G401 (cell line): Measurements from ENCODE around the gene RNF225. TPM values are rescaled to one million over a fixed set of nuclear protein-coding genes. Genes with fewer than 3 reads are reported as not detected.
"Not testable (repeated sequence)": the region's sequence is repeated elsewhere in the genome, so short reads cannot be mapped to it uniquely, and the experiment has no call there.

Source experiments
- DNase-seq: peaks from one replicate; pipeline ENCODE4 v3.0.0-alpha.2; 2015; ENCODE audit warnings: low spot score
- in situ Hi-C: cut with HindIII; loops from 2 replicates; pipeline ENCODE4 v1.10.0; 2016; ENCODE audit warnings: low sequenced_read_pairs, mixed read lengths
- total RNA-seq: library from RNA; depleted of rRNA; stranded (reverse); fragments of >200 nt; shearing (Covaris generic); gene quantifications from 2 replicates; pipeline ENCODE4 v1.2.3, GENCODE V29; 2014

The RNF225 gene
- total RNA-seq, 1 experiment from 2014 or later: not detected

DNA sequence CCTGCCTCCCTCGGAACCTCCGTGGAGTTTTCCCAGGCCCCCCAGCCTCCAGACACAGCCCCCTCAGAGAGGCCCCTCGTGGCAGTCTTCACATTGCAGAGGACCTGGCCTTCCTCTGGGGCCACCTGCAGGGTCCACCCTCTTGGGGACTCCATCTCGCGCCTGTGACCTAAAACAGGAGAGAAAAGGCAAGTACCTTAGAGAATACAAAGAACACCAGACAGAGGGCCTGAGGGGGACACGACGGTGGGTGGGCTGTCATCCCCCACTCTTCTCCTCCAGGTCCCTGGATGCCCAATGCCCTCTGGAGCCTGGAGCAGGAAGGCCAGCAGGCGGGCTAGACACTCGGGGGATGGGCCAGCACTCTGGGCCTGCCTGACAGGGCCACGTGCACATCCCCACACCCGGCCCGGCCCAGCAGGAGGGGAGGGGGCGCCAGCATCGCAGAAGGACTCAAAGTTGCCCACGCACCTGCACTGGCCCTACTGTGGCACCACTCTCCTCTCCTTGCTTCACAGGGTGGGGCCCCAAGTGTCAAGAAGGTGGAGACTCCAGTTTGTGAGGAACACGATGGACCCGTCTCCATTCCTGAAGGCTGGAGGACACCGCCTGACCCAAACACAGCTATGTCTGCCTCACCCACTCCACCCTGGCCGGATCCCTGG, 37.8 kb upstream of the RNF225 start:
- no peak for DNase-seq
- in situ Hi-C loops: no loop called here

DNA sequence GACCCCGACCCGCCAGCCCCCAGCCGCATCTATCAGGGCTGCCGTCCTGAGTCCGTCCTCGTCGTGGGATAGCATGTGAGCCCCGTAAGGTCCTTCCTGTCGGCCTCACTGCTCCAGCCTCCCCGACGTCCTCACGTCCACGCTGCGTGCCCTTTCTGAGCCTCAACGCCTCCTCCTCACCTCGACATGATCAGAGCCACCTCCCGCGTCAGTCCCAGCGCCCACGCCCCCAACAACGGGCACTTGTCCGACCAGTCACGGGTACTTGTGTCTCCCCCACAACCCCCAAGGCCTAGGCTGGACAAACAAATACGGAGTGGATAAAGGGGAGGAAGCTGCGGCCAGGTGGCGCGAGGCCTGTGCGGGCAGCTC, 33.6 kb upstream of the RNF225 start:
- DNase-seq: no peak
- in situ Hi-C loops: no loop called here

DNA sequence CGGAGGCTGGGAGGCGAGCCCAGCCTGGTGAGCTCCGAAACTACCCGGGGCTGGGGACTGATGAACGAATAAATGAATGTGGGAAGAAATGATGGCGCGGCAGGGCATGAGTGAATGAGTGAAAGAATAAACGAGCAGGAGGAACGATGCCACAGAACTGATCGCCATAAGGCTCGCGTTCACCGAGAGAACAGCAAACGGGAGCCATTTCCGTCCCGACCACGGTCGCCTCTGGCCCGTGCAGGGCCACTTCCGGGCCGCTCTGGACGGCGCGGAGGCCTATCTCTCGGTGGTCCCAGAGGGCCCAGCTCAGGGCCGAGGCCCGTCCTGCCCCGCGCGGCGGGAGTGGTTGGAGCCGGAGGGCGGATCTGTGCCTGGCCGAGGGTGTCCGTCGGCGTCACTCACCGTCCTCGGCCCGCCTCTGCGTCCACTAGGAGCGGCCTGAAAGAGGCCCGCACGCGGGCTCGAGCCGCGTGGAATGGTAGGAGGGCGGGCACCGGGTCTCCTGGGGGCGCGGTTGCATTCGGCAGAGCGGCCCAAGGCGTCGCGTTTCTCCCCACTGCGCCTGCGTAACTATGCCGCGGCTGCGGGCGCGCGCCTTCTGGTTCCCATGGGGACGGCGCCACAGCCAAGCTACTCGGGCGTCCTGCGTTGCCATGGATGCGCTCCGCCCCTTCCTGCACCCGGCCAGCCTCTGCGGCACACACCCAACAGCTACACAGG, 33.0 kb upstream of the RNF225 start, which contains the start of gene ZNF497:
Gene ZNF497 (minus strand): TSS at position 480 of the 723 bp plus-strand sequence. CDS start 5,116 bp downstream, outside the sequence.
- in situ Hi-C loops: no loop called here
- peak; percentile 95 for DNase-seq

DNA sequence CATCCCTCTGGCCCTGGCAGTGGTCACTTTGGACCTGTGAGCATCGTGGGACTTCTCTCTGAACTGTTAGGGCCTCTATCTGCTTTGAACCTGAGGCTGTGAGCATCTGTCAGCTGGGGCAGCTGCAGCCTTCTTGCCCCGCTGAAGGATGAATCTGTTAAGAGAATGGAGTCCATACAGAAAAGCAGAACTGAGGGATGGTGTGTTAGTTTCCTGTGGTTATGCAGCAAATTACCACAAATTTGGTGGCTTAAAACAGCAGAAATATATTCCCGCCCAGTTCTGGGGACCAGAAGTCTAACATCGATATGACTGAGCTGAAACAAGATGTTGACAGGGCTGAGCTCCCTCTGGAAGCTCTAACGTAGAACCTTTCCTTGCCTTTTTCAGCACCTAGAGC, 31.3 kb upstream of the RNF225 start:
- in situ Hi-C loops: no loop called here
- no peak for DNase-seq

DNA sequence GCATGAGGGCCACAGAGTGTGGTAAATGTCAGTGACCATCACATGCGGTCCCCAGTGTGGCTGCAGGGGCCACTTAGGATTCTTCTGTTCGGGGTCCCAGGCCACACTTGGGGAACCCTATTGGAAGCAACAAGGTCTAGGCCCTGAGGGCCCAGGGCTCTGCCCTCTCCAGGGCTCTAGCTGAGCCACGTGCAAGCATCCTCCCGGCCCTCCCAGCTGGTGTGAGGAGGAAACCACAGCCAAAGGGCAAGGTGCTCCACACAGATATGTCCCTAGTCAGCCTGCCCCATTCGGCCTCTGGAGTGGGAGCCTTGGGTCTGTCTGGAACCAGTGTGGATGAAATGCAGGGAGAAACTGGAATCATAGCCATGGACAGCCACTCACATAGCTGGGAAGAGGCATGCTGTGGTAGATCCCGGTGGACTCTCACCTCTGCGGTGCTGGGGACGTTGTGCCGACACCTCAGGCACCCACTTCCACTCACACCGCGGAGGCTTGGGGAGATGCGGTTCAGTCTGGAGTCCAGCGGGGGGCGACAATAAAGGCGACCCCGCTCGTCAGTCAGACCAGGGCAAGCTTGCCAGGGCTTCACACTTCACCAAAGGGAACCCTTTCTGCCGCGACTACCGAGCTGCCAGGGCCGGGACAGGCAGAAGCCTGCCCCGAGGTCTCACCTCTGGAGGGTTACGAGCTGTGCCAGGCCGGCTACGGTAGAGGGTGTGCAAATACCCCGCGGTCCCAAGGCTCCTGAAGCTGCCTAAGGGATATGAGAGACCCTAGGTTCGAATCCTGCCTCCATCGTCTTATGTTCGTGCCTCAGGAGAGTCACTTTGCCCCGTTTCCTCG, 28.6 kb upstream of the RNF225 start:
- DNase-seq: no peak
- in situ Hi-C loops: no loop called here

DNA sequence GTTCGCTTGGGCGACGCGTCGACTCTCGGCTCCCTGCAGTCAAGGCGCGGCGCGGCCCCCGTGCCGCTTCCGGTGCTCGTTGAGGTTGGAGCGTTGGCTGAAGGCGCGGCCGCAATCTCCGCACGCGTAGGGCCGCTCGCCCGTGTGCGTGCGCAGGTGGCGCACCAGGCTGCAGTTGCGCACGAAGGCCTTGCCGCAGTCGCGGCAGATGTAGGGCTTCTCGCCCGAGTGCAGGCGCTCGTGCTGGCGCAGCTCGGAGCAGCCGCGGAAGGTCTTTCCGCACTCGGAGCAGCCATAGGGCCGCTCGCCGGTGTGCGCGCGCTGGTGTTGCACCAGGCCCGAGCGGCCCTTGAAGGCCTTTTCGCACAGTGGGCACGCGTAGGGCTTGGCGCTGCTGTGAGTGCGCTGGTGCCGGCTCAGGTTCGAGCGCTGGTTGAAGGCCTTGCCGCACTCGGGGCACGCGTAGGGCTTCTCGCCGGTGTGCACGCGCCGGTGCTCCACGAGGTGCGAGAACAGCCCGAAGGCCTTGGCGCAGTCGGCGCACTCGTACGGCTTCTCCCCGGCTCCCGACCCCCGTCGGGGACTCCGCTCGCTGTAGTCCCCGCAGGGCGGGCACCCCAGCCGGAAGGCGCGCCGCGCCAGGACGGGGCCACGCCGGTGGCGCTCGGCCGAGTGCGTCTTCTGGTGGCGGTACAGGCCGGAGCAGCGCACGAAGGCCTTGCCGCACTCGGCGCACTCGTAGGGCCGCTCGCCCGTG, 27.6 kb upstream of the RNF225 start:
- in situ Hi-C loops: no loop called here
- no peak for DNase-seq

DNA sequence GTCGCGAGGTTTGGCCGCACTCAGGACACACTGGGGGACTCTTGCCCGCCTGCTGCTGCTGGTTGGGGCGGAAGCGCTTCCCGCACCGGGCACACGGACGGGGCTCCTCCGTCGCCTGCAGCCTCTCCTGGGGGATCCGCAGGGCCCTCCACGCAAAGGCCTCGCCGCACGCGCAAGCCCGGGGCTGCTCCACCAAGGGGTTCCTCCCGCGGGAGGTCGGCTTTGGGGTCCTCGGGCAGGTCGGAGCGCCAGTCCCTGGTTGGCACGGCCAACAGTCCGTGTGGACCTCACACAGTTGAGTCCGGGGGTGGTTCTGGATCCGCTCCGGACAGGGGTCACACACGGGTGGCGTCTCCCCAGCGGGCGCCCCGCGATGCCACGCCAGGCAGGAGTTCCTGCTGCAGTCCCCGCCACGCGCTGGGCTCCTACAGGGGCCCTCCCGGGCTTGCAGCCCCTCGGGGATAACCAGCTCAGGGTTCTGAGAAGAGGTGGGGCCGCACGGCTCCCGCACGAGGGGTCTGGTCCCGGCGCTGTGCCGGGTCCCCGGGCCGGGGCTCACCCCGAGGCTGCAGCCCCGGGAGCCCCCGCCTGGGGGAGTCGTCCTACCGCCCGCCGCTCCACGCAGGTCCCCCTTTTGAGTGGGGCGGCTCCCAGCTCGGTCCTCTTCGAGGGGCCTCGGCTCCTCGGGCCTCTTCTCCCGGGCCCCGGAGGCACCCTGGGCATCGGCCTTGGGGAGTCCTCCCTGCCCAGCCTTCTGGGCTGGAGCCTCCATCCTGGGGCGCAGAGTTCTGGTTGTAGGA, 26.7 kb upstream of the RNF225 start:
- no peak for DNase-seq
- in situ Hi-C loops: no loop called here

DNA sequence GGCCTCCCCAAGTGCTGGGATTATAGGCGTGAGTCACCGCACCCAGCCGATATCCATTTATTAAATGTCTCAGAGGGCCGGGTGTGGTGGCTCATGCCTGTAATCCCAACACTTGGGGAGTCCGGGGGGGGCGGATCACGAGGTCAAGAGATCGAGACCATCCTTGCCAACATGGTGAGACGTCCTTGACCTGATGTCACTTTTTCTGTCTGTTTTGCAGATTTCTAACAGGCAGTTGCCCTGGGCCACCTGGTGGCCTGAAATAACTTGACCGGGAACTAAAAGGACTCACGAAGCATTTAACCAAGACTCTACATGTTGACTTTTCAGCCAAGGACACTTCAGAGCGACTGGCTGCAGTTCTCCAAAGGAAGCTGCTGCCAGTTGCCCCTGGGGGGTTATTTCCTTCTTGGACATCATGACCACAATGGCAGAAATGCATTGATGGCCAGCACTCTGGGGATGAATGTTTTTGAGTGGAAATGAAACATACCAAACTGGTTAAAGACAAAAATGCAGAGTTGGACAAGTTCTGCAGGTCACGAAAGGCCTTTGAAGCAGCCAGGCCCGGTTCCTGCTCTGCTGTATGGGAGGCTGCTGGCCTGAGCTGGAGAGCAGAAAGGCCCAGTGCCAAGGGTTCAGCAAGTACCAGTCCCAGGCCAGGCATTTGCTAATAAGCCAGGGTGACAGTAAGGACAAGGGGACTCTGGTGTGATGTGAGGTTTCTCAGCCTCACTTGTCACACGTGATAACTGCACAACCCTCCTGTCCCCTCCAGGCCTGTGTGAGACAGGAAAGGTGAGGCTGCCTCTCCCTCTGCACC, 22.9 kb upstream of the RNF225 start:
- in situ Hi-C loops: no loop called here
- no peak for DNase-seq

DNA sequence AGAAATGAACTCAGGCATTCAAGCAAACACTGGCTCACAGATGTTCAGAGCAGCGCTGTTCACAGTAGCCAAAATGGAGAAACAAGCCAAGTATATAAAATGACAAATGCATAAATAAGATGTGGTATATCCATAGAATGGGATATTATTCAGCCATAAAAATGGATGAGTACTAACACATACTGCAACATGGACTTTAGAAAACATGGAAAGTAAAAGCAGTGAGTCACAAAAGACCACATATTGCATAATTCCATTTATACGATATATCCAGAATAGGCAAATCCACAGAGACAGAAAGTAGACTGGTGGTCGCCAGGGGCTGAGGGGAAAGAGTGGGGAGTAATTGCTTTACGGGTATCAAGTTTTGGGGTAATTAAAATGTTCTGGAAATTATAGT, 21.3 kb upstream of the RNF225 start:
- no peak for DNase-seq
- in situ Hi-C loops: no loop called here

DNA sequence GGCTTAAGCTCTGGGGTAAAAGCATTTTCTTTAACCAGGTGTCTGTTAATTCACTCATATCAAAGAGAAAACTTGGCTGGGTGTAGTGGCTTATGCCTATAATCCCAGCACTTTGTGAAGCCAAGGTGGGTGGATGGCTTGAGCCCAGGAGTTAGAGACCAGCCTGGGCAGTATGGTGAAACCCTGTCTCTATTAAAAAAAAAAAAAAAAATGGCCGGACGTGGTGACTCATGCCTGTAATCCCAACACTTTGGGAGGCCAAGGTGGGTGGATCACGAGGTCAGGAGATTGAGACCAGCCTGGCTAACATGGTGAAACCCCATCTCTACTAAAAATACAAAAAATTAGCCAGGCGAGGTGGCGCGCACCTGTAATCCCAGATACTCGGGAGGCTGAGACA, 18.7 kb upstream of the RNF225 start:
- DNase-seq, in situ Hi-C loops: not testable (repeated sequence)

DNA sequence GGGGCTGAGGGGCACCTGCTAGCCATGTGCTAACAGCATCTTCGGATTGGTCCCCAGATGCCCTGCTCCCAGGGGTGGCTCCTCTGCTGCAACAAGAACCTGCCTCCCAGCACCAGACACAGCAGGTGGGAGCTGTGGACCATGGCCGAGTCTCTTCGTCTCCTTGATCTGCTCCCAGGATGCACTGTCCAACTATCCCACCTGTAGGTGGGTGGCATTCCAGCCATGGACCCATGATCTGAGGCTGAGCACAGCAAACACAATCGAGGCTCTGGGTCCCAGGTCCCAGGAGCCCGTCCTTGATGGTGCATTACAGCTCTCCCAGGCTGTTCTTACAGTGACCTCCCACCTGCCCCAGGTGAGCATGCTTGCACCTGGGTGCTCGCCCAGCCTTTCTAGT, 16.2 kb upstream of the RNF225 start:
- no peak for DNase-seq

DNA sequence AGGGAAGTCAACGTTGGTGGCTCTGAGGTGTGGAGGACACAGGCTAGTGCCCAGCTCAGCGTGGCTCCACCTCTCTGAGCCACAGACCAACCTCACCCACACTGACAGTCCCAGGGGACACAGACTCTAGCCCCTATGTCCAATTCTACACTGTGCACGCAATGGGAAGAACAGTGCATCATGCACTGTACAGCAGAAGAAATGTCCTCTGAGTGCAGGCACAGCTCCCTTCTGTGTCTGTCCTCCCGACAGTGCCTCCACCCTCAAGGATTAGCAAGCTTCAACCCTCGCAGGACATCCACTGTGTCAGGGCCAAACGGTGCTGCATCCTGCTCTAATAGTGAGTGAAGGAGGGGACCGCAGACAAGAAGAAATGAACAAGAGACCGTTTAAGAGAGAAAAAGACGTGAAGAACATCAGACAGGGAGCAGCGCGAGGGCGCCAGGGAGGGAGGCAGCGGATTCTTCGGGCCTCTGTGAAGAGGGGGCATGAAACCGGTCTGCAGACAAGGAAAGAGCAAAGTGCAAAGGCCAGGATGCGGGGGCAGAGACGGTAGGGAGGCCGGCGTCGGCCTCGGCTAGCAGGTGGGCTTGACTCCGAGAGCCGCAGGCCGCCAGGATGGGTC, 15.3 kb upstream of the RNF225 start:
- in situ Hi-C loops: no loop called here
- DNase-seq: no peak

More for the DNA sequence above, 16.2 kb upstream of the RNF225 start:
- in situ Hi-C loops: no loop called here

DNA sequence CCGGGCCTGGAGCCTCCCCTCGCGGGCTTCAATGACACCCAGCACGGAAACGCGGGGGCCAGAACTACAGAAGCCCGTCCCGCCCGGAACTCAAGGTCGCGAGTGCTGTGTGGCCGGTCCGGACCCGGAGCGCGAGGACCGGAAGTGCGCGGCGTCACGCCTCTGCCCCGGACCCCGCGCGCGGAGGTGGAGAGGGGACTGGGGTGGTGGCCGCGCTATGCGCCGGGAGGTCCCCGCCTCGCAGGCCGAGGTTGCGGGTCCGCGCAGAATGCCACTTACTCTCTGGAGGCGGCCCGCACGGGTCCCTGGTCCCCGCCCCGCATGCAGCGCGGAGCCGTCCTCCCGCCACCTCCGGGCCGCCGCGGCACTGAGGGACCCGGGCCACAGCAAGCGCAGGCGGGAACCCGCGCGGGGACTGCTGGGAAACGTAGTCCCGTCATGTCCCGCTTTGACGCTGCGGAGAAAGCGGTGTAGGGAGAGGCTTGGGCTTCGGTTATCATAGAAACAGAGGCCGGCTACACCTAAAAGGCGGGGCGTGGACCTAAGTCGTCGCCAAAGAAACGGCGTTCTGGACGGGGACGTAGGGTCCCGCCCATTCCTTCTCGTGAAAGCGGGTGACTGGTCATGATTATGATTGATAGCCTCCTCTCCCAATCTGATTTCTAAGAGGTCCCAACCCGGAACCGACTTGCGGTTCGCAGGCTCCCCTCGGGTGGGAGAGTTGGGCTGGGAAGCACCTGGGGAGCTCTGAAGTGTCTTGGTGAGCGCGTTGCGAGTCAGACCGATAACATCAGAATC, 14.6 kb upstream of the RNF225 start, which contains the start of gene ZNF837:
Gene ZNF837 (minus strand): TSS at position 369 of the 798 bp plus-strand sequence. CDS start 11,698 bp downstream, outside the sequence.
- DNase-seq: peak; percentile 100
- in situ Hi-C loops: no loop called here

DNA sequence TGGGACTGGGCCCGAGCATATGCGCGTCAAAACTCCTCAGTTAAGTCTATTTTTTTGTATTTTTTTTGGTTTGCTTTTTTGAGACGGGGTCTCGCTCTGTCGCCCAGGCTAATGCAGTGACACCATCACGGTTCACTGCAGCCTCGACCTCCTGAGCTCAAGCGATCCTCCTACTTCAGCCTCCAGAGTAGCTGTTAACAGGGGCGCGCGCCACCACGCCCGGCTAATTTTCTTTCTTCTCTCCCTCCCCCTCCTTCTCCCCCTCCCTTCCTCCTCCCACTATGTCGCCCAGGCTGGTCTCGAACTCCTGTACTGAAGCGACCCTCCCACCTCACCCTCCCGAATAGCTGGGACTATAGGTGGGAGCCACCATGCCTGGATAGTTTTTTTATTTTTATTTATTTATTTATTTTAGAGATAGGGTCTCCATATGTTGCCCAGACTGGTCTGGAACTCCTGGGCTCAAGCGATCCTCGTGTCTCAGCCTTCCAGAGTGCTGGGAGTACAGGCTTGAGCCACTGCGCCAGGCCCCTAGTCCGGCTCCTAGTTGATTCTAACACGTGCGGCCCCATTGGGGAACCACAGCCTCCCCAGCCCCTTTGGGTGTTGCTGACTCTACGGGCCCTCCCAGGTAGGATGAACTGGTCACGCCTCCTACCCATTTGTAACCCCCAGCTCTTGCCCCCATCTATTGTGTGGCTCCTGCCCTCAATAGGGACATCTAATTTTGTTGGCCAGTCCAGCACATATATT, 13.8 kb upstream of the RNF225 start:
- in situ Hi-C loops: no loop called here
- no peak for DNase-seq

DNA sequence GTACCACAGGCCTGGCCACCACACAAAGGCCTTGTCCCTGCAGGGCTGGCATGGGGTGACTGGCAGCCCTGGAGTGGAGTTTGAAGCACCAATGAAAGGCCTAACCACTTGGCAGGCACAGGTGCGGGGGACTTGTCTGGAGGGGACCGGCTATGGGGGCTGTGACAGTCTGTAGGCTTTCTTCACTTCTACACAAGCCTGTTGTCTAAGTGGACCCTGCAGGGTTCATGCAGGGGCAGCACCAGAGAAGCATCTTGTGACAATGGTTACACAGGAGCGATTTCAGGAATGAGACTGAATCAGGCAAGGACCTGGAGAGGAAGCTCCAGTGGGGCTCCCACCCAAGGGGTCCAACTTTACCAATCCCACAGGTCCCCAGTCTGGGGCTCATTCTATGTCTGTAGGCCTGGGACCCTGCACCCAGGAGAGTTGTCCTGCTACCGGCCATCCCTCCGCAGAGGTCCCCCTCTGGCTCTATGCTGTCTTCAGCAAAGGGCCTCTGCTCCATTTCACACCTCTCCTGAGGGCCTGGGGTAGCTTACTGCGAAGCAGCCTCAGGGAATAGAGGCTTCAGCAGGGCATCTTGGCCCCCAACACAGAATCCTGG, 12.4 kb upstream of the RNF225 start:
- no peak for DNase-seq
- in situ Hi-C loops: no loop called here
